Activated T-helper 1 cell treated with Interleukin-2 at 50 U/mL for 16 hours (primary cell): ENCODE measurements around the gene MBD6.

ENCODE experiments used
- DNase-seq: peaks from one replicate; pipeline ENCODE4 v3.0.0-alpha.2; 2020; ENCODE audit warnings: low read depth

Gene MBD6

GRCh38 chr12:57529831-57530230 is 7.2 kb downstream of the MBD6 start:
- DNase-seq = no peak

GRCh38 chr12:57530396-57531142 is 7.9 kb downstream of the MBD6 start:
- DNase-seq = no peak

GRCh38 chr12:57531836-57532235 is 9.2 kb downstream of the MBD6 start:
- DNase-seq = no peak

GRCh38 chr12:57533108-57533507 is 10.5 kb downstream of the MBD6 start:
- no peak for DNase-seq

GRCh38 chr12:57534250-57534649 is 11.6 kb downstream of the MBD6 start:
- DNase-seq = no peak

- DNase-seq = no peak
These were observed 12.4 kb downstream of the MBD6 start for GRCh38 chr12:57534991-57535543.

GRCh38 chr12:57535764-57536596 is 13.4 kb downstream of the MBD6 start:
- no peak for DNase-seq

- DNase-seq = no peak
These were observed 13.9 kb downstream of the MBD6 start for GRCh38 chr12:57536597-57536942.

- no peak for DNase-seq
These were observed 16.6 kb downstream of the MBD6 start for GRCh38 chr12:57539134-57539768.

- no peak for DNase-seq
These were observed 18.4 kb downstream of the MBD6 start for GRCh38 chr12:57541001-57541400.

GRCh38 chr12:57541717-57542116 is 19.1 kb downstream of the MBD6 start:
- DNase-seq = no peak

GRCh38 chr12:57543581-57543980 is 21.0 kb downstream of the MBD6 start:
- DNase-seq = no peak

- DNase-seq = no peak
These were observed 23.3 kb downstream of the MBD6 start for GRCh38 chr12:57545809-57546437.

GRCh38 chr12:57546438-57547287 is 24.0 kb downstream of the MBD6 start, which contains the start of gene DCTN2:
Gene DCTN2, minus strand, starts transcription at chr12:57547192. Its CDS starts 129 bp downstream, at chr12:57547063.
- DNase-seq = peak; percentile 85

GRCh38 chr12:57547288-57548012 is 24.8 kb downstream of the MBD6 start:
- no peak for DNase-seq

- no peak for DNase-seq
These were observed 25.3 kb downstream of the MBD6 start for GRCh38 chr12:57548013-57548315.

- no peak for DNase-seq
These were observed 25.9 kb downstream of the MBD6 start for GRCh38 chr12:57548488-57548887.

GRCh38 chr12:57549203-57549908 is 26.7 kb downstream of the MBD6 start:
- no peak for DNase-seq

GRCh38 chr12:57549909-57550640 is 27.5 kb downstream of the MBD6 start, which contains the start of gene KIF5A:
Gene KIF5A, plus strand, starts transcription at chr12:57550044. Its CDS starts 228 bp downstream, at chr12:57550272.
- peak; percentile 38 for DNase-seq
